Measurements from ENCODE around the gene RNF222. TPM values are rescaled to one million over a fixed set of nuclear protein-coding genes. Genes with fewer than 3 reads are reported as not detected.
A peak's percentile ranks its signal among the peaks of the same experiment; 100 is the strongest.

Gene RNF222
- total RNA-seq, 1 experiment from 2014 or later = 0.79 TPM

DNA sequence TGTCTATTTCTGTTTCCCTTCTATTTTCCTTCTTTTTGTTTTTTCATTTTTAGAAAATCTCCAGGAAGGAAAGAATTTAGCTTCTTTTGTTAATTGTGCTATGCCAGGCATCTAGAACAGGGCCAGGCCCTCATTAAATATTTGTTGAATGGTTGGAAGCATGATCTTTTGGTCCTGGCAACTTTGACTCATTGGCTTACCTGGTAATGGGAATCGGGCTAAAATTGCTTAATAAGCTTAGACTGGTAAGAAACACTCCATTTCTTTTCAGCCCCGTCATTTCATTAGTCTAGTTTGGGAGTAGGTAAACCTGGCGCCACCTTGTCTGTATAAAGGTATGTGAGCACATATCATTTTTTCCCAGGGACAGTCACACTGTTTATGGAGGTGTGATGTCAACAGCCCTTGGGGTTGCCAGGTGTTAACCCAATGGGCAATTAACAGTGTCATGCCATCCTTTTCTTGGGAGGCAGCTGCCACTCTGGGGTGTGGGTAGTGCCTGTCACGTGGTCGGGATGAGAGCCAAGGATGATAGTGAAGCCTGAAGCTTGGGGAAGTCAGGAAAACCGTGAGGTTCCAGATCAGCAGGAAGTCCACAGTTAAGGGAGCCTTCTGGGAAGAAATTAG lies 28.6 kb upstream of the RNF222 start:
- Histone ChIP-seq H3K27me3 (ENCODE audit: insufficient read depth, low read depth) (no peaks in the 10 kb centered on the region), H3K36me3 (ENCODE audit: low read depth) (no peaks in the 10 kb centered on the region), H3K4me3 (no peak overlapping the region), H3K4me1 (replicated peaks; ENCODE audit: insufficient read depth) (no peaks in the 10 kb centered on the region), H3K4me2 (no peak overlapping the region), H3K9me3 (ENCODE audit: insufficient read depth, low read depth) (no peaks in the 10 kb centered on the region), H4K20me1 (ENCODE audit: insufficient read depth) (no peaks in the 10 kb centered on the region), H3K27ac (no peak overlapping the region), H2AFZ (no peak overlapping the region), H3F3A (ENCODE audit: insufficient read depth, low read depth) (no peaks in the 10 kb centered on the region), H3K79me2 (ENCODE audit: low read depth) (no peaks in the 10 kb centered on the region), H3K9me2 (ENCODE audit: insufficient read depth) (no peaks in the 10 kb centered on the region)
- ChIA-PET CTCF (interaction anchor here (0.7 kb wide), 1 partner anchor 15 kb away, joined by 7 read pairs; no protein-coding TSS in a partner anchor), POLR2A (ENCODE audit: unreplicated experiment) (no interaction called here)
- BruUV-seq (replicated peaks) = no TSS peak
- TF ChIP-seq, protein P1, sequence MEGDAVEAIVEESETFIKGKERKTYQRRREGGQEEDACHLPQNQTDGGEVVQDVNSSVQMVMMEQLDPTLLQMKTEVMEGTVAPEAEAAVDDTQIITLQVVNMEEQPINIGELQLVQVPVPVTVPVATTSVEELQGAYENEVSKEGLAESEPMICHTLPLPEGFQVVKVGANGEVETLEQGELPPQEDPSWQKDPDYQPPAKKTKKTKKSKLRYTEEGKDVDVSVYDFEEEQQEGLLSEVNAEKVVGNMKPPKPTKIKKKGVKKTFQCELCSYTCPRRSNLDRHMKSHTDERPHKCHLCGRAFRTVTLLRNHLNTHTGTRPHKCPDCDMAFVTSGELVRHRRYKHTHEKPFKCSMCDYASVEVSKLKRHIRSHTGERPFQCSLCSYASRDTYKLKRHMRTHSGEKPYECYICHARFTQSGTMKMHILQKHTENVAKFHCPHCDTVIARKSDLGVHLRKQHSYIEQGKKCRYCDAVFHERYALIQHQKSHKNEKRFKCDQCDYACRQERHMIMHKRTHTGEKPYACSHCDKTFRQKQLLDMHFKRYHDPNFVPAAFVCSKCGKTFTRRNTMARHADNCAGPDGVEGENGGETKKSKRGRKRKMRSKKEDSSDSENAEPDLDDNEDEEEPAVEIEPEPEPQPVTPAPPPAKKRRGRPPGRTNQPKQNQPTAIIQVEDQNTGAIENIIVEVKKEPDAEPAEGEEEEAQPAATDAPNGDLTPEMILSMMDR (conservative IDR thresholded peaks at IDR 0.05) = no peak
- TF ChIP-seq EZH2 (IDR thresholded peaks at IDR 0.05; ENCODE audit: low read depth) = no peak
- intact Hi-C loops (cut with micrococcal nuclease; ENCODE audit: unreplicated experiment) = no loop called here
- peak in 1 of 2 experiments; percentile 56 for DNase-seq

DNA sequence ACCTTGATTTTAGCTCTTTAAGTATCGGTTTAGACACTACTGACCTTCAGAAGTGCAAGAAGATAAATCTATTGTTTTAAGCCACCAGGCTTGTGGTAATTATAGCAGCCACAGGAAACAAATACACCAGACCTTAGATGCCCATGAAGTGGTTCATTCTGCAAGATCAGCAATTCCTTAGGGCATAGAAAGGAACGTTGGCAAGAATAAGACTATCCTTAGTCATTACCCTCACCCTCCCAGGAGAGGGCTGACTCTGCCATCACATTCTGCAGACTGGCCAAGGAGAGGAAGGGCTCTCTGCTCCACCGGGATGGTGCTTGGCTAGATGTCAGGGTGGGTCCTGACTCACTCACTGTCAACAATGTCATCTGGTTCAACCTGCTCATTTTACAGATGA lies 23.9 kb upstream of the RNF222 start:
- Histone ChIP-seq H3K9me3 (ENCODE audit: insufficient read depth, low read depth) (no peaks in the 10 kb centered on the region), H3F3A (ENCODE audit: insufficient read depth, low read depth) (no peaks in the 10 kb centered on the region), H4K20me1 (ENCODE audit: insufficient read depth) (no peaks in the 10 kb centered on the region), H3K9me2 (ENCODE audit: insufficient read depth) (no peaks in the 10 kb centered on the region), H3K4me1 (replicated peaks; ENCODE audit: insufficient read depth) (peaks cover 14% of the 10 kb centered on the region), H3K4me2 (no peak overlapping the region), H3K4me3 (no peak overlapping the region), H2AFZ (no peak overlapping the region), H3K79me2 (ENCODE audit: low read depth) (no peaks in the 10 kb centered on the region), H3K27ac (no peak overlapping the region), H3K36me3 (ENCODE audit: low read depth) (no peaks in the 10 kb centered on the region), H3K27me3 (ENCODE audit: insufficient read depth, low read depth) (no peaks in the 10 kb centered on the region)
- no peak for TF ChIP-seq EZH2 (IDR thresholded peaks at IDR 0.05; ENCODE audit: low read depth)
- TF ChIP-seq, protein P1 (conservative IDR thresholded peaks at IDR 0.05) = no peak
- POLR2A ChIA-PET (ENCODE audit: unreplicated experiment) = no interaction called here
- DNase-seq = no peak
- no TSS peak for BruUV-seq (replicated peaks)
- intact Hi-C loops (cut with micrococcal nuclease; ENCODE audit: unreplicated experiment) = no loop called here
- CTCF ChIA-PET = interaction anchor here (0.9 kb wide), 1 partner anchor 12 kb away, joined by 3 read pairs; no protein-coding TSS in a partner anchor

DNA sequence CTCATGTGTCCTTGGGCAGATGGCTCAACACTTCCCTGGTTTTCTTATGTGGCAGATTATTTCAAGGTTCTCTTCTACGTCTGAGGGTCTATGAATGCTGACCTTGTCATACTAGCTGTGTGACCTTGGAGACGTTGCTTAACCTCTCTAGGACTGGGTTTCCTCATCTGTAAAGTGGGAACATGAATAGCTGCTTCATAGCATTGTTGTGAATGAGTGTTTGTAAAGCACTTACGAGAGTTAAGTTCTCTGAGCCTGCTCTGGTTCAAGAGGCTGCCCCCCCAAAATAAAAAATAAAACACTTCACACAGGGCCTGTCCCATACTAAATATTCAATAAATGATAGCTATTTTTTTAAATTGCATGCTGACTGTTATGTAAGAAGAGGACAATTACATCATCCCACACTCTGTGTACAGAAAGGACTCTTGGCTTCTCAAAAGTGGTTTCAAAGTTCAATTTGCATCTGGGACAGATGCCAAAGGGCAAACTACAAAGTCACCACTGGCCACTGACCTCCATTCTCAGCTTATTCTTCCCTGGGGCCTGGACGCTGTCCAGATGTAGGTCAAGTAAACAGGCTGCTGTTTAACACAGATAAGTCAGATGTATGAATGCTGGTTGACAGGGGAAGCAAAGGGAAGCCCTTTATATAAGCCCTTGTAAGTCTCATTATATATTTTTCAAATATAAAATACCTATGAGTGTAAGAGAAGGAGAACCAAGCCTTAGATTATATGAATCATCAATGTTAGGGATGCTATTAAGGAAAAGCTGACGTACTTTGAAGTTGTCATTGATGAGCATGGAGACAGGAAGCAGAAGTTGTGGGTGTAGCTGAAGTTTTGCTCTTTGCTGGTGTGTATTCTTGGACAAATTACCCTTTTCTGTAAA lies 22.7 kb upstream of the RNF222 start:
- Histone ChIP-seq H3K4me2 (no peak overlapping the region), H3K9me3 (ENCODE audit: insufficient read depth, low read depth) (no peaks in the 10 kb centered on the region)
- TF ChIP-seq, protein P1 (conservative IDR thresholded peaks at IDR 0.05) = no peak
- no peak for TF ChIP-seq EZH2 (IDR thresholded peaks at IDR 0.05; ENCODE audit: low read depth)

More for the DNA sequence above, 22.7 kb upstream of the RNF222 start:
- Histone ChIP-seq H3K27me3 (ENCODE audit: insufficient read depth, low read depth) (no peaks in the 10 kb centered on the region), H3F3A (ENCODE audit: insufficient read depth, low read depth) (no peaks in the 10 kb centered on the region), H2AFZ (no peak overlapping the region), H3K4me3 (no peak overlapping the region), H3K36me3 (ENCODE audit: low read depth) (no peaks in the 10 kb centered on the region), H3K27ac (no peak overlapping the region), H3K79me2 (ENCODE audit: low read depth) (no peaks in the 10 kb centered on the region), H3K4me1 (replicated peaks; ENCODE audit: insufficient read depth) (peaks cover 14% of the 10 kb centered on the region), H3K9me2 (ENCODE audit: insufficient read depth) (no peaks in the 10 kb centered on the region), H4K20me1 (ENCODE audit: insufficient read depth) (no peaks in the 10 kb centered on the region)
- peak; percentile 46 to 48 for DNase-seq
- ChIA-PET POLR2A (ENCODE audit: unreplicated experiment) (interaction anchor here (0.6 to 0.8 kb wide), 2 partner anchors 16 to 195 kb away, joined by 3 to 4 read pairs; no protein-coding TSS in a partner anchor), CTCF (interaction anchor here (0.7 to 0.9 kb wide), 3 partner anchors 10 to 36 kb away, joined by 3 to 6 read pairs (median 4); no protein-coding TSS in a partner anchor)
- BruUV-seq (replicated peaks) = no TSS peak
- intact Hi-C loops (cut with micrococcal nuclease; ENCODE audit: unreplicated experiment) = no loop called here
